LNCaP clone FGC (cell line): ENCODE data around the gene PPFIA1.

ENCODE experiments used
- DNase-seq: peaks from one replicate; pipeline ENCODE4 v3.0.0-alpha.2; 2011; ENCODE audit warnings: low read depth
- H3K4me3 ChIP-seq: 2 replicates; pipeline ENCODE4 v1.5.1; 2011; ENCODE audit warnings: mild to moderate bottlenecking, low read depth, low read length, control low read depth
- CTCF ChIP-seq: IDR thresholded peaks from 2 replicates; pipeline ENCODE4 v1.5.1; 2012; ENCODE audit warnings: mild to moderate bottlenecking; ENCODE audit not compliant: control insufficient read depth, insufficient read depth; ENCODE audit errors: extremely low read depth

PPFIA1 gene

GRCh38 chr11:70338594-70338993 is 68.1 kb downstream of the PPFIA1 start:
- DNase-seq, result no peak
- no peak overlapping the region for H3K4me3 ChIP-seq
- no peak for TF ChIP-seq CTCF

GRCh38 chr11:70339066-70339465 is 68.6 kb downstream of the PPFIA1 start:
- no peak overlapping the region for H3K4me3 ChIP-seq
- DNase-seq, result no peak
- no peak for TF ChIP-seq CTCF

- no peak overlapping the region for H3K4me3 ChIP-seq
- TF ChIP-seq CTCF, result no peak
These were observed 71.5 kb downstream of the PPFIA1 start for GRCh38 chr11:70341881-70342429.

GRCh38 chr11:70343636-70344035 is 73.1 kb downstream of the PPFIA1 start:
- DNase-seq, result no peak

More at GRCh38 chr11:70341881-70342429, 71.5 kb downstream of the PPFIA1 start:
- DNase-seq, result peak; percentile 14

GRCh38 chr11:70348191-70348590 is 77.7 kb downstream of the PPFIA1 start:
- H3K4me3 ChIP-seq, result no peak overlapping the region
- DNase-seq, result no peak
- TF ChIP-seq CTCF, result no peak

More at GRCh38 chr11:70343636-70344035, 73.1 kb downstream of the PPFIA1 start:
- H3K4me3 ChIP-seq, result no peak overlapping the region
- TF ChIP-seq CTCF, result no peak

GRCh38 chr11:70348608-70349007 is 78.1 kb downstream of the PPFIA1 start:
- no peak for DNase-seq
- no peak for TF ChIP-seq CTCF
- H3K4me3 ChIP-seq, result no peak overlapping the region

GRCh38 chr11:70351646-70352045 is 81.2 kb downstream of the PPFIA1 start:
- no peak overlapping the region for H3K4me3 ChIP-seq
- no peak for DNase-seq
- TF ChIP-seq CTCF, result no peak
